Measurements from ENCODE around the gene TMEM121B.

The TMEM121B gene

DNA sequence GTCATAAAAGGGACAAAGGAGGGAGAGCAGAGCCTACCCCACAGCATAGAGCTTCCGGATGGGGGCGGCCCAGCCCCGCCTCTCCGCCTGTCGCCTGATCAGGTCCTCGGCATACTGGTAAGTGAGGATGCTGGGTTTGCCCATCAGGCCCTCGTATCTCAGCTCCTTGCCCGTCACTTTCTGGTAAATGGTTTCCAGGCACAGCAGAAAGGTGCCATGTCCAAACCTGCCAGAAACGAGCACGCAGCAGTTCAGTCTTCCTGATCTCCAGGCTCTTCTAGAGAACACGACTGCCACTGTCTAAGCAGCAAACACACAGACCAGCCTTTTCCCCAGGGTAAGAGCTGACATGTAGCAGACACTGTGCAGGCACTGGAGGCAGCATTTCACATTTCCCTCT is 17.4 kb upstream of the TMEM121B start:
- in situ Hi-C loops (cut with MboI; ENCODE audit: low sequenced_read_pairs), result no loop called here

DNA sequence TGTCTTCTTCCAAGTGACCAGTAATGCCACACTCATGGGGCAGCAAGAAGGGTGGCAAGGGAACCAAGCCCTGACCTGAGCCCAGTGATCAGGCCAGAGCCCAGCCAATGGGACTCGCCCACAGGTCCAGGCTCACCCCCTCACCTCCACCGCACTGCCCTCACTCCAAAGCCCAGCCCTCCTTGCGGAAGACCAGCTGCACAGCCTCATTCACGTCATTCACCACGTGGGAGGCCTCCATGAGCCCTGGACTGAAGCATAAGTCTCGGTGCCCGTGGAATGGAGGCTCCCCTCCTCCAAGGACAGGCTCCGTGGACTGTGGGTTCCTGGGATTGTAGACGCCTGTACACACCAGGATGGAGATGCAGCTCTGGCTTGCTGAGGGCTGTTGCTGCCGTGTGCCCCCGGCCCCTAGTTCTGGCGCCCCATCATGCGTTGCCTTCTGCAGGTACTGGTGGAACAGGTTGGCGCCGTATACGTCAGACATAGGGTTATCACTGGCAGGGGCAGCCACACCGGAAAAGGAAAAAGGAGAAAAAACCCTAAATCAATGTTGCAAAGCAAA is 16.8 kb upstream of the TMEM121B start:
- in situ Hi-C loops (cut with MboI; ENCODE audit: low sequenced_read_pairs), result no loop called here

DNA sequence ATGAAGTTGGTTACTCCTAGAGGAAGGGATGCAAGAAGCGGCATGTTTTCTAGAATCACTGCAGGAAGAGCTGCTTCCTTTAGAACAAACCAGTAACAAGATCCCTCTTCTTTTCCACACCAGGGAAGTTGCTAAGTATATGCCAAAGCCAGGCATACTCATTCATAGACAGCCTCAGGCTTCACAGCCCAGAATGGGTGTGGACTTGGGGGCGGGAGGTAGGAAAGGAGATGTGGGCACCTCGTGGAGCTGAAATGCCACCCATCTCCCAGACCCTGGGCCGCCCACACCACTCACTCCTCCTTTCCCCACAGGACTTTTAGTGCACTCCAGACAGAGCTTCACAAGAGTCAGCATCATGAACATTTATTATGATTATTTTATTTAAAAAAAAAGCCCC is 16.0 kb upstream of the TMEM121B start:
- in situ Hi-C loops (cut with MboI; ENCODE audit: low sequenced_read_pairs), result no loop called here

DNA sequence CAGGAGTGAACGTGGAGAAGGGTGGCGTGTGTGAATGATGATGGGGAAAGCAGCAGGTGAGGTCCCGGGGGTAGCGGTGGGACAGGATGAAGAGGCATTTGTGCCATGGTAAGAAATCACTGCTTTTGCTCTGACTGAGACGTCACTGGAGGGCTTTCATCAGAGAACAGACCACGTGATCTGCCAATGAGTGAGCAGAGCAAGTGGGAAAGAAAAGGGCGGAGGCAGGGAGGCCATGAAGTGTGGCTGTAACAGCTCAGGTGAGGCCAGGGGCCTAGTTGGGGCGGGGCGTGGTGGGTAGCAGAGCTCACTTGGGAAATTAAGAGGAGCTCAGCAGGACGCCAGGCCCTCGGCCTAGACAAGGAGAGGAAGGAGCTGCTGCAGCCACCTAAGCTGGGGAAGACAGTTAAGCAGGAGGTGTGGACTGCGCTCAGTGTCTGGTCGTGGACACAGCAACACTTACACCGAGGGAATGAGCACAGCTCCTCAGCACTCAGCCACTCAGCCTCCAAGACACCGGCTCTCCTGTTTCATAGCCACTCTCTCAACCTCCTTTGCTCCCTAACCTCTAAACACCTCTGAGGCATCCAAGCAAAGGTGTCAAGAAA is 14.1 kb upstream of the TMEM121B start:
- in situ Hi-C loops (cut with MboI; ENCODE audit: low sequenced_read_pairs), result no loop called here

DNA sequence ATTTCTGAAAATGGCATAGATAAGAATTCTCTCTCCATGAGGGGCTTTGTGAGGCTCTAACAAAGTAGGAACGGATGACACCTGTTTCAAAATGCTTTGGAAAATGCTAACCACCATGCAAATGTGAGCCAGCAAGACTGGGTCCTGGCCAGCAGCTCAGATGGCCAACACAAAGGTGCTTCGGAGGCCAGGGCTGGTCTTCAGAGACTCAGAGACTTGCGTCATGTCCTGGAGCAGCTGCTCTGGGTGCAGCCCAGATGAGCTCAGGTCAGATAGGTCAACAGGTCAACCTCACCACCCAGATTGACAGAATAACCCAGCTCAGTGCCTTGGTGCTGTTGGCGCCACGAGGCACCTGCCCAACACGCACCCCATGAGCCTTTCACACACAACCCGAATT is 12.0 kb upstream of the TMEM121B start:
- in situ Hi-C loops (cut with MboI; ENCODE audit: low sequenced_read_pairs), result no loop called here

DNA sequence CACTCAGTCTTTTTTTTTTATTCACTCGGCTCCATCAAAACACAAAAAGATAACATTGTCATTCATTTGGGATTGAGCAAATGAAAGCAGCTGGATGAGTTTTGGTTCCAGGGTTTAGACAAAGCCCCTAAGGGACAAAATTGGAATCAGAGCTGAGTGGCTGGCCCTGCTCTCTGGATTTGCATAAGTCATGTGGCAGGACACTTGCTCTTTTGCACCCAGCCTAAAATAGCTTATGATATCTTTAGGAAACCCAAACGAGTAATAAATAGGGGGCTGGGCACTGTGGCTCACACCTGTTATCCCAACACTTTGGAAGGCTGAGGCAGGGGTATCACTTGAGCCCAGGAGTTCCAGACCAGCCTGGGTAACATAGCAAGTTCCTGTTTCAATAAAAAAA is 11.0 kb upstream of the TMEM121B start:
- in situ Hi-C loops (cut with MboI; ENCODE audit: low sequenced_read_pairs), result no loop called here

DNA sequence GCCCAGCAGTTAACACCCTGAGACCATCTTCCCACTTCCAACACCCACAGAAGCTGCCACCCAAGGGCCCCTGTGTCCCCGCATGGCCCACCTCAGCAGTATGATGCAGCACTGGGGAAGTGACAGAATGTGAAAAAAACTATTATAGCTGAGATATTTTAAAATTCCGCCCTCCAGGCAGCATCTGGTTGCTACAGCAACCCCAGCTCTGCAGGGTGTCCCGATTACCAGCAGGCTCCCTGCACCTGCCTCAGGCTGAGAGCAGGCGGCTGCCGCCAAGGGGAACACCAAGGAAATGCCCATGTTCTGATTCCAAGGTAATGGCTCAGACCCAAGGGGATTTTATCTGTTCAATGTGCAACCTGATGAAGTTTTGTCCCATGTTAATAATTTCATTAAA is 10.5 kb upstream of the TMEM121B start:
- in situ Hi-C loops (cut with MboI; ENCODE audit: low sequenced_read_pairs), result no loop called here

DNA sequence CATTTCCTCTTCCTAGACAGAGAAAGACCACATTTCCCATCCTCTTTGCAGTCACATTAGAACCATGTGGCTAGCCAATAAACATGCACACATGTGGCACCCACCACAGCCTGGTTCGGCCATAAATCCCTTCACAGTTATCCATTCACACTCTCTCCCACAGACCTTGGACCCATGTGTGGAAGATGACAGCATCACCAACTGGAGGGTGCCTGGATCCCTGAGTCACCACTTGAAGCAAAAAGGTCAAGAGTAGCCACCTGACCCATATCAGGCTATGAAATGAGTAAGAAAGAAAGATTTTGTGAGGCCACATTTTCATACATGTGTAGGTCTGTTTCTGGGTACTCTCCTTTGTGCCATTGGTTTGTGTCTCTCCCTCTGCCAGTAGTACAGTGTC is 9.0 kb upstream of the TMEM121B start:
- in situ Hi-C loops (cut with MboI; ENCODE audit: low sequenced_read_pairs), result no loop called here

DNA sequence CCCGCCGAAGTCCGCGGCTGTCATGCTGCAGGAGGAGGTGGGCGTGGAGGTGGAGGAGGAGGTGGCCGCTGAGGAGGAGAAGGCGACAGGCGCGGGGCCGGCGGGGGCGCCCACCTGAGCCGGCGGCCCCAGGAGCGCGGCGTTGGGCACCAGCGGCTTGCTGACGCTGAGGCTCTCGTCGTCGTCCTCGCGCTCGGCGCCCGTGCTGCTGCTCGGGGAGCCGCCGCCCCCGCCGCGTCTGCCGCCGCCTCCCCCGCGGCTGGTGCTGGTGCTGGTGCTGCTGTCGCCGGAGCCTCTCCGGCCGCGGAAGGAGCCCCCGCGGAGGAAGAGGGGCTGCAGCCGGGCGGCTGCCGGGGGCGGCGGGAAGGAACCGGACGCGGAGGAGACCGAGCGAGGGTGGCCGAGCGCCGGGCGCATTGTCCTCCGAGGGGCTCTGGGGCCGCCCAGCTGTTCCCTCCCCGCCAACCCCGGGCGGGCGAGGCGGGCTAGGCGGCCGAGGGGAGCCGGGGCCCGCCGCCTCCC is 388 bp downstream of the TMEM121B start:
- in situ Hi-C loops (cut with MboI; ENCODE audit: low sequenced_read_pairs), result no loop called here

DNA sequence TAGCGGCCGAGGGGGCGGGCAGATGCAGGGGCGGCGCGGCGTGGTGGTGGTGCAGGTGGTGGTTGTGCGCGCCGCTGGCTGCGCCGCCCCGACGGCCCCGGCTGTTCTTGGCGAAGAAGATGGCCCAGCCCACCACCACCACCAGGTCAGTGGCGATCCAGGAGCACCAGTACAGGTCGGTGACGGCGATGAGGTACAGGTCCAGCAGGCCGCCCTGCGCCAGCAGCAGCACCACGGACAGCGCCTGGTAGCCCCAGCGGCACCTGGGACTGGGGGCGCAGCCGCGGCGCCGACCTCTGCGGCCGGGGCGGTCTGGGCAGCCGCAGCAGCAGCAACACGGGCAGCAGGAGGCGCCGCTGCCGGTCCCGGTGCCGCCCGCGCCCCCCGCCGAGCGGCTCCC is 879 bp downstream of the TMEM121B start:
- in situ Hi-C loops (cut with MboI; ENCODE audit: low sequenced_read_pairs), result no loop called here

DNA sequence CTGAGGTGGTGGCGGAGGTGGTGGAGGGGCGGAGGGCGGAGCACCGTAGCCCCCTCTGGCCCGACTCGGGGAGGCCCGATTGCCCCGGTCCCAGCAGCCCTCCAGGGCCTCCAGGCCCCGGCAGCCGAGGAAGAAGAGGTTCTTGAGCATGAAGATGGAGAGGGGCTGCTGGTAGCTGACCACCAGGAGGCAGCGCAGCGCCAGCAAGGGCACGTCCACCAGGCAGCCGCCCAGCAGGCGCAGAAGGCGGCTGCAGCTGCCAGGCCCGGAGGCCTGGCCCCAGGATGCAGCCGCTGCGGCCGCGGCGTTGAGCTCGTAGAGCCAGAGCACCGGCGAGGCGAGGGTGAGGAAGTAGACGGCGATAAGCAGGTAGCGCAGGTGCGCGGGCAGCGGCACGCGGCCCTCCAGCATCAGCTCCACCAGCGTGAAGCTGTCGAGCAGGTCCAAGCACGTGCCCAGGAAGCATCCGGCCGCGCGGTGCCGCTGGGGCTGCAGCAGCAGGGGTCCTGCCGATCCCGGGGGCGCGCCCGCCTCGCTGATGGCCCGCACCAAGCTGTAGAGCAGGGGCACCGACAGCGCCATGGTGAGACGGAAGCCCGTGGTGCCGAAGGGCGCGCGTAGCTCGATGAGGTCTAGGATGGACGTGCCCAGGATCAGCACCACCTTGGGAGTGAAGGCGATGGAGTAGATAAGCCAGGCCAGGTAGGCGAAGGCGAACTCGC is 1.5 kb downstream of the TMEM121B start:
- in situ Hi-C loops (cut with MboI; ENCODE audit: low sequenced_read_pairs), result no loop called here

DNA sequence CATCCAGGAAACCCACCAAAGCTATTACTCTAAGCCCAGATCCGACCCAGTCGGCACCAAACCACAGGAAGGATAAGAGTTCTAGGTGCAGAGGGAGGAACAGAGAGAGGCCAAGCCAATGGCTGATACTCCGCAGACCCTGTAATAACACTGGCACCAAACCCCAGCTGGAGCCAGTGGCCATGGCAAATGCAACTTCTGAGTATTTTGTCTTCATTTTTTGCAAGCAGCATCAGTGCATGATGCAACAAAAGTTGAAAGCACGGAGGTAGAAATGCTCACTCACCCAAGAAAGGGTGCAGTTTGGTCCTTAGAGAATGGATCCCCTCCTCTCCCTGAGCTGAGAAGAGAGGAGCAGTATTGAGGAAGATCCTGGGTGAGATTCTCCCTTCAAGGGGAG is 2.8 kb downstream of the TMEM121B start:
- in situ Hi-C loops (cut with MboI; ENCODE audit: low sequenced_read_pairs), result no loop called here

DNA sequence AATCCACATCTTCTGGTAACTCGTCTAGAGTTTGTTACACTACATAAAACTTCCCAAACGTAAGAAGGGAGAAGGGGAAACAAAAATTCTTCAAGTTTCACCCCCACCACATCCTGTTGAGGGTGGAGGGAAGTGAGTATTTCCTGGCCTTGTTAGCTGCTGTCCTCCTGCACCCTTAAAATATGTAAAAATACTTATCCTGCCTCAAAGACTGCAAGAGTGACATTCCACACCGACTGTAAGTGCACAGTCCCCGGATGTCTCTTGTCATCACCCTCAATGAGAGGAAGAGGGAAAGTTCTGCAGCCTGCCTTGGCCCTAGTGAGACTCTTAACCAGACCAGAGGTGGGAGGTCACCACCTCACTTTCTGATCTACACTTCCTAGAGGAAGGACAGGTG is 3.3 kb downstream of the TMEM121B start:
- in situ Hi-C loops (cut with MboI; ENCODE audit: low sequenced_read_pairs), result no loop called here

DNA sequence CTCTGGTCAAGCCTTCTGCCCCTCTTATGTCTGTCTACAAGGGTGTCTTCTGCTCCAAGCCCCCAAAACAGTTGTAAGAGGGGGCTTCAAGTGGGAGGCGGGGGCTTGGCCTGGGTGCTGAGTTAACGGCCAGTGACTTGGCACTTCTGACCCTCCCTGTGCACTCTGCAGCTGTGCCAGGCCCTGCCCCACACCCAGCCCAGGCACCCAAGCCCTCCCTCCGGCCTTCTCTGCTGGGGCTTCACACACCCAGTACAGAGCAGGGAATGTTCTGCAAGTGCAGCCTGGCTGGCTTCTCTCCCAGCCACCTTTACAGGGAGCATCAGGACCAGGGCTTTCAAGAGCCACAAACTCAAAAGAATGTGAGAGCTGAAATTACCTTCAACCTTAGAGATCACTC is 3.8 kb downstream of the TMEM121B start:
- in situ Hi-C loops (cut with MboI; ENCODE audit: low sequenced_read_pairs), result no loop called here

DNA sequence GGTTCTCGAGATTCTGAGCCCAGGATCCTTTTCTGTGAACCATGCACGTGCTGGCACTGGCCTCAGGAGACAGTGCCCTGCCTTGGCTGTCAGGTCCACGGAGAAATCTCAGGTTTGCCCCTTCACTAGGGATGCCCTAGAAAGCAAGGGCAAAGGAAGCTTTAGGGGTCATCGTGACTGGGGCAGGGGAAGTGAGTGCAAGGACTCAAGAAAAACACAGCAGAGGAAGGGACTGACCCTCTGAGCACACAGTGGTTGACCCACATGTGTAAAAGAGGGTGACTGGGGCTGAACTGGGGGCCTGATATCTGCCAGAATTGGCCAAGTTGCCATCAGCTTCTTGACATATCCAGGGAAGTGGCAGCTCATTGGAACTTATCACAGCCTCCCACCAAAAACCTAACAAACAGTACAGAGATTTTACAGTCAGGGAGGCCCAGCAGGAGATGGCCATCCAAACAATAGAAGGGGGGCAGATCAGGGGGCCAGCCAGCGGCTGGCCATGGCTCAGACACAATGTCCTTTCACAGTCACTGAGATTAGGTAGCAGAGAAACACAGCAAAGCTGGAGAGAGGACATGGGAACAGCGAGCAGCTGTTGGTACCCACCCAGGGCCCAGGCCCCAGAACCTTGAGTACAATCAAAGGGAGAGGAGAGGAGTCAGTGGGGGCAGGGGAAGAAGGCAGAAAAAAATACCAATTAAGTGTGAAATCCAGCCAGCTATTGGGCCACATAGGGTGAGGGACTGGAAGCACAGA is 4.4 kb downstream of the TMEM121B start:
- in situ Hi-C loops (cut with MboI; ENCODE audit: low sequenced_read_pairs), result no loop called here

DNA sequence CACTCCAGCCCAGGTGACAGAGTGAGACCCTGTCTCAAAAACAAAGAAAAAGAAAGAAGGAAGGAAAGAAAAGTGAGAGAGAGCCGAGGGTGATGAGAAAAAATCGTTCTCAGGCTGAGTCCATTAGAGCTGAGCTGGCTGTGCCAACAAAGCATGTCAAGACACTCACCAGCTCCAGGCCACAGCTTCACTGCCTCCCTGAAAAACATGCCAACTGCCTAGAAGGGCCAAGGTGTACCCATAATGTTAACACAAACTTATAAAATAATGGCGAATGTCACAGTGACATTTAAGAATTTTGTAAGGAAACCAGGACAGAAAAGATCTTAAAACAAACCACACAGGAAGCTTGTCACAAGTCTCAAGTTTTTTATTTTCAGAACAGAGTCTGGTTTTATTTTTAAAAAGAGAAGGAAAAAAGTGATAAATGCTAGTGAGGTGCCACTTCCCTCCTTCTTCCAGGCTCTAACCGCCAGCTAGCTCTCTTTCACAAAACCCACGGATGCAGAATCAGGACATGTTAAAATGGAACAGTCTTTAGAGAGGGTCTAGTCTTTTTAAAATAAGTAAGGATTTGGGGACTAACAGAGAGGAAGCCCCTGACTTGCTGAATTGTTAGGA is 5.1 kb downstream of the TMEM121B start:
- in situ Hi-C loops (cut with MboI; ENCODE audit: low sequenced_read_pairs), result no loop called here

DNA sequence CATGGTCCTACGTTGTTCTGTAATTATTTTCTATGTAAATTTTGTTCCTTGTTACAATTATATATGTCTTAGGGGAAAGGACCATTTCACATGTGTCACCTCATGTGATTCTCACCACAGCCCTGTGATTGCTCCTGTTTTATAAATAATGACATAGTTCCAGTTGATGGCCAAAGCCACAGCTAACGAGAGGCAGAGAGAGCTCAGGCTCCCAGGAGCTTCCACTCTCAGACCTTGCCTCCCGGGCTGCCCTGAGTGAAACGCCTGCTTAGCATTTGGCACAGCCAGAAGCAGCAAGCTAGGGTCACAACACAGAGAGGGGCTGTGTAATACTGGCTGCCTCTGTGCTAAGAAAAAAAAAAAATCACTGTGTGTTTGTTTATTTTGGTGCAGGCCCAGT is 5.9 kb downstream of the TMEM121B start:
- in situ Hi-C loops (cut with MboI; ENCODE audit: low sequenced_read_pairs), result no loop called here

DNA sequence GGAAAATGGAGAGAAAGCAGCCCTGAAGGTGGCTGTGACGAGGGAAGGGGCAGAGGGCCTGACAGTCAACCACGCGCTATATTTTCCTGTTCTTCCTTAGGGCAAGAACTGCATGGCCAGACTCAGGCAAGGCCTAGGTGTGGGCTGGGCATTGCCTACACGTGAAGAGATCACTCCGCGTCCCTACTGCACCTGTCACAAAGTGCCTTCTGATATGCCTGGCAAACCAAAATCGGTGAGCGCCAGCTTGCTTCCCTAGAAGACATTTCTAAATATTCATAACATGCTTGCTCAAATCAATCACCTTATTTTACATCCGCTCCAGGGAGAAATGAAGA is 6.3 kb downstream of the TMEM121B start:
- in situ Hi-C loops (cut with MboI; ENCODE audit: low sequenced_read_pairs), result no loop called here

DNA sequence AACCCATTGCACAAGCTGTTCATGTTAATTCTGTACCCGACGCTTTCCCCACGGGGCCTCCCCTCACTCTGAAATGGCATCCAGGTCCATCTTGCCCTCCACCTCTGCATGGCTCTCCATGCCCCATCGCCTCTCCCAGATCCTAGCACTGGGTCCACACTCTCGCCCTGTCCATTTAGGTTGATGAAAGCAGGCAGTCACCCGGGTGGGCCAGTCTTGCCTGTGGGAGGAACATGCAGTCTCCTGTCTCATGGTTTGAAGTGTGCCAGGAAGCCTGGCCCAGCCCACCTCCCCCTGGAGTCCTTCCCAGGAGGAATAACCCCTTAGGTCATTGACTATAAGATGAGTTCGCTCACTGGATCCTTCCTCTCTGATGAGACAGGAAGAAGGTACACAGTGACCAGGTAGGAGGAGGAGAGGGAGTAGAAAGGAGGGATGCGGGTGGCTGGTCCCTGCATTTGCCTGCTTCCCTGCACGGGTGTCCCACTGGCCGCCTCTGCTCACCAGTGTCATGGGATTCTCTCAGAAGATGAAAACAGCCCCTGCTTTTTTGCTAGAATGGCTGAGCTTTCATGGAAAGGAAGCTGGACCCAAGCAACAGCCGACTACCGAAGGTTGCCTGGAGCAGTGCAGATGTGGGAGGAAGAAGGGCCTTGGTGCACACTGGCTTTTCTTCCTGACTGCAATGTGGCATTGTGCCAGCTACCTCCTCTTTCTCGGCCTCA is 6.8 kb downstream of the TMEM121B start:
- in situ Hi-C loops (cut with MboI; ENCODE audit: low sequenced_read_pairs), result no loop called here

DNA sequence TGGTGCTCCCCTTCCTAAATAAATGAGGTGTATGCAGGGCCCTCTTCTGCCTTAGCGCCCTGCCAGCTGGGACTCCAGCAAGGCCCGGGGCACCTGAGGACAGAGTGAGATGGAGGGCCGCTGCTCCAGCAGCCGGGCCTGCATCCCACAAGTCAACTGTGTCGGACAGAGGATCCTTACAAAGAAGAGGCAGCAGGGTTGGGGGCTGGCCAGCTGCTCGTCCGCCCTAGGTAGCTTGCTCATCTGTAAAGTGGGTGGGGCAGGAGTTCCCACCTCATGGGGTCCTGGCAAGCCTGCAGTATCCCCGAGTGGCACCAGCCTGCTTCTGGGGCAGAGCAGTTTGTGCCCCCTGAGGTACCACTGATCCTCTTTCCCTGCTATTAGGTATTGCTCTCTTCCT is 7.6 kb downstream of the TMEM121B start:
- in situ Hi-C loops (cut with MboI; ENCODE audit: low sequenced_read_pairs), result no loop called here
